Measurements from ENCODE around the gene AGPS. TPM values are rescaled to one million over a fixed set of nuclear protein-coding genes. Genes with fewer than 3 reads are reported as not detected.
"Not testable (repeated sequence)": the region's sequence is repeated elsewhere in the genome, so short reads cannot be mapped to it uniquely, and the experiment has no call there.

The AGPS gene
- polyA plus RNA-seq, 4 donors = 41.6 to 63.5 (median 51.3) TPM

GRCh38 chr2:177410629-177411028 lies 18.1 kb downstream of the AGPS start:
- DNase-seq (ENCODE audit: low read depth in 4 of 4, low spot score in 3 of 4) = not testable (repeated sequence)

- DNase-seq (ENCODE audit: low read depth in 4 of 4, low spot score in 3 of 4) = no peak
Measured at GRCh38 chr2:177413703-177414102, 21.1 kb downstream of the AGPS start.

- DNase-seq (ENCODE audit: low read depth in 4 of 4, low spot score in 3 of 4) = no peak
Measured at GRCh38 chr2:177419274-177419673, 26.7 kb downstream of the AGPS start.

DNA sequence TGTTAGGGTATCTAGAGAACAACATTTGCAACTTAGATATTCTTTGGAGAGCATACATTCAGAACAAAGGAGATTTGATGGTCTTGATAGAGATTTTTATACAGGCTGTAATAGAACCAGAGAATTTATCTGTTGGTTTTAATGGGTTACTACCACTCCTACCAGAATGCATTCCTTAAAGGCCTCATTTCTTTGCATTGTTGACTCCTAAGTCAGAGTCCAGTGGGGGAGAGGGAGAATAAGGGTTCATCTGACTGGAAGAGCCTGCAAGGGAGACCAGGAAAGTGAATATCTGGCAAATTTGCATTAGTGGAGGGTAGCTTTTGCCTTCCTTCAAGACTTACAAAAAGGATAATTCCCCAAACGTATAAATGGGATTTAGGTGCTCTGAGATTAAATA lies 29.7 kb downstream of the AGPS start:
- DNase-seq (ENCODE audit: low read depth in 4 of 4, low spot score in 3 of 4) = no peak

- DNase-seq (ENCODE audit: low read depth in 4 of 4, low spot score in 3 of 4) = not testable (repeated sequence)
Measured at GRCh38 chr2:177424120-177424519, 31.5 kb downstream of the AGPS start.

- not testable (repeated sequence) for DNase-seq (ENCODE audit: low read depth in 4 of 4, low spot score in 3 of 4)
Measured at GRCh38 chr2:177424620-177425019, 32.0 kb downstream of the AGPS start.

DNA sequence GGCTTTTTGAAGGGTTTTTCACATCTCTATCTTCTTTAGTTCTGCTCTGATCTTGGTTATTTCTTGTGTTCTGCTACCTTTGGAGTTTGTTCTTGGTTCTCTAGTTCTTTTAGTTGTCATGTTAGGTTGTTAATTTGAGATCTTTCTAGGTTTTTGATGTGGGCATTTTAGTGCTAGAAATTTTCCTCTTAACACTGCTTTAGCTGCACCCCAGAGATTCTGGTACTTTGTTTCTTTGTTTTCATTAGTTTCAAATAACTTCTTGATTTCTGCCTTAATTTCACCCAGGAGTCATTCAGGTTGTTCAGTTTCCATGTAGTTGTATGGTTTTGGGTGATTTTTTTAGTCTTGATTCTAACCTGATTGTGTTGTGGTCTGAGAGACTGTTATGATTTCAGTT lies 34.7 kb downstream of the AGPS start:
- DNase-seq (ENCODE audit: low read depth in 4 of 4, low spot score in 3 of 4) = no peak

- DNase-seq (ENCODE audit: low read depth in 4 of 4, low spot score in 3 of 4) = not testable (repeated sequence)
Measured at GRCh38 chr2:177427936-177428335, 35.4 kb downstream of the AGPS start.

DNA sequence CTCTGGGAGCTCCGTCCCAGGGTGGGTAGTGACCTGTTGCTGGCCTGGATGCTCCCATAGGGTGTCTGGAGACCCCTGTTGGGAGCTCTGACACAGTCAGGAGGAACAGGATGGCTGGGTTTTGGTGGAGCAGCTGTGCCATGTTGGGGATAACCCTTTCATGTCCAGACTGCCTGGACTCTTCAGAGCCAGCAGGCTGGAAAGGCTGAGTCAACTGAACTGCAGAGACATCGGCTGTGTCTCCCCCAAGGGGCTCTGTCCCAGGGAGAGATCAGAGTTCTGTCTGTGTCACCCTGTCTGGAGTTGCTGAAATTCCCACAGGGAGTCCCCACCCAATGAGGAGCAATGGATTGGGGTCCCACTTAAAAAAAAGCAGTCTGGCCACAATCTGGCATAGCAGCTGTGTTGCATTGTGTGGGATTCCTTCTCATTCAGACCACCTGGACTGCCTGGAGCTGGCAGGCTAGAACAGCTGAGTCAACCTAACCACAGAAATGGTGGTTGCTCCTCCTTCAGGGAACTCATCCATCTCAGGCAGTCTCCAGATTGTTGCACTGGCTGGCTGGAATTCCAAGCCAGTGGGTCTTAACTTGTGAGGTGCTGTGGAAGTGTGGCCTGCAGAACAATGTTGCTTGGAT lies 37.2 kb downstream of the AGPS start:
- no peak for DNase-seq (ENCODE audit: low read depth in 4 of 4, low spot score in 3 of 4)

DNA sequence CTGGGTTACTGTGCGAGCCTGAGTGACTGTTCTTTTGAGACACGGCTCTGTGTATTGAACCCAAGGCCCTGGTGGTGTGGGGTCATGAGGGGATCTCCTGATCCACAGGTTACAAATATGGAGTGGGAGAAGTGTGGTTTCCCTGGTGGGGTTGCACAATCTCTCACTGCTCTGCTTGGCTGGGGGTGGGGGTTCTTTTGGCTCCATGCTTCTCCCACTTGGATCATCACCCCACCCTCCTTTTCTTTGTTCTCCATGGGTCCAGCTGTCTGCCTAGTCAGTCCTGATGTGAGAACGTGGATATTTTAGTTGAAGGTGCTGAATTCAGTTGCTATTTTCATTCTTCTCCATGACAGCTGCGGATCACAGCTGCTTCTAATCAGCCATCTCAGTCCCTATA lies 37.8 kb downstream of the AGPS start:
- DNase-seq (ENCODE audit: low read depth in 4 of 4, low spot score in 3 of 4) = no peak

- DNase-seq (ENCODE audit: low read depth in 4 of 4, low spot score in 3 of 4) = not testable (repeated sequence)
Measured at GRCh38 chr2:177431111-177431725, 38.6 kb downstream of the AGPS start.

- no peak for DNase-seq (ENCODE audit: low read depth in 4 of 4, low spot score in 3 of 4)
Measured at GRCh38 chr2:177432703-177433102, 40.1 kb downstream of the AGPS start.

DNA sequence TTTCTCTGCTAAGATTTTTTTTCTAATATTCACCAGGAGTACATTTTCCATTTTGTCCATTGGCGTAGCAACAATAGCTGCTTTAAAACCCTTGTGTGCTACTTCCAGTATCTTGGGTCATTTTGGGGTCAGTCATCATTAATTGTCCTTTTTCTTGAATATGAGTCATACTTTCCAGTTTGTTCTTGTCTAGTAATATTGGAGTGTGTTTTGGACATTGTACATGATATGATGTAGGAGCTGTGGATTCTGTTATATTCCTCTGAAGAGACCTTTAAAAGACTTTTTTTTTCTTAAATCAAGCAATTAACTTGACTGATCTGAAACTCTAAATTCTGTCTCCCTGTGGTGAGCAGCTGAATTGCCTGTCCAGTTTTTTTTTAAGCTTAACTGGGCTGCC lies 40.8 kb downstream of the AGPS start:
- DNase-seq (ENCODE audit: low read depth in 4 of 4, low spot score in 3 of 4) = no peak

- DNase-seq (ENCODE audit: low read depth in 4 of 4, low spot score in 3 of 4) = no peak
Measured at GRCh38 chr2:177434475-177434874, 41.9 kb downstream of the AGPS start.

GRCh38 chr2:177445200-177445599 lies 52.6 kb downstream of the AGPS start:
- DNase-seq (ENCODE audit: low read depth in 4 of 4, low spot score in 3 of 4) = no peak

DNA sequence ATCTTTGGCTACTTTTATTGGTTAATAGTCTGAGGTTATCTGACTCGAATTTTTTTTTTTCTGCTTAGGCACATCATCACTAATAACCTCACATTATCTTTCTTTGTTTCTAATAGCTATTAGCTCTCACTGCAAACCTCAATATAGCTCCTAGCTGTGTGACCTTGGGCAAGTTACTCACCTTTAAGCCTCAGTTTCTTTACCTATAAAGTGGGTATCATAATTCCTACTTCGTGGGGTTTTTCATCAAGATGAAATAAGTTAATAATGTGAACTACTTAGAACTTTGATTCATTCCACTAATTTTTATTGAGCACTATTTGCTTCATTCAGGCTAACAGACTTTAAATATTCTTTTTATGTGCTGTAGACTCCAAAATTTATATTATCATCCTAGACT lies 55.5 kb downstream of the AGPS start:
- DNase-seq (ENCODE audit: low read depth in 4 of 4, low spot score in 3 of 4) = no peak

DNA sequence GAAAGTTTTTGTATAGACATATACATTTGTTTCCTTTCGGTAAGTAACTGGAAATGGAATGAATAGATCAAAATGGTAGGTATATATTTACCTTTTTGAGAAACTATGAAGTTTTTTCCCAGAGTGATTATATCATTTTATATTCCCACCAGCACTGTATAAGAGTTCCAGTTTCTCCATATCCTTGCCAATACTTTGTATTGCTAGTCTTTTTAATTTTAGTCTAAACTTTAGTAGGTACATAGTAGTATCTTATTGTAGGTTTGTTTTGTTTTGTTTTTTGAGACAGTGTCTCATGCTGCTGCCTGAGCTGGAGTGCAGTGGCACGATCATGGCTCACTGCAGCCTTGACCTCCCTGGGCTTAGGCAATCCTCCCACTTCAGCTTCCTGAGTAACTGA lies 56.6 kb downstream of the AGPS start:
- DNase-seq (ENCODE audit: low read depth in 4 of 4, low spot score in 3 of 4) = no peak

- no peak for DNase-seq (ENCODE audit: low read depth in 4 of 4, low spot score in 3 of 4)
Measured at GRCh38 chr2:177455187-177455586, 62.6 kb downstream of the AGPS start.

- not testable (repeated sequence) for DNase-seq (ENCODE audit: low read depth in 4 of 4, low spot score in 3 of 4)
Measured at GRCh38 chr2:177459756-177460155, 67.2 kb downstream of the AGPS start.

GRCh38 chr2:177460973-177461585 lies 68.5 kb downstream of the AGPS start:
- DNase-seq (ENCODE audit: low read depth in 4 of 4, low spot score in 3 of 4) = no peak

GRCh38 chr2:177464549-177464948 lies 72.0 kb downstream of the AGPS start:
- no peak for DNase-seq (ENCODE audit: low read depth in 4 of 4, low spot score in 3 of 4)
